SK-N-MC (cell line): ENCODE data around the gene CTSA.

ENCODE experiments used
- EZH2 ChIP-seq: fragments of 200-600 bp; sonication (generic); IDR thresholded peaks from one replicate; pipeline ENCODE4 v1.6.1; 2017; ENCODE audit warnings: antibody characterized with exemption
- POLR2AphosphoS5 ChIP-seq: IDR thresholded peaks from 2 replicates; pipeline ENCODE4 v1.6.1; 2012; ENCODE audit warnings: mild to moderate bottlenecking, low read depth, low read length, borderline replicate concordance

DNA sequence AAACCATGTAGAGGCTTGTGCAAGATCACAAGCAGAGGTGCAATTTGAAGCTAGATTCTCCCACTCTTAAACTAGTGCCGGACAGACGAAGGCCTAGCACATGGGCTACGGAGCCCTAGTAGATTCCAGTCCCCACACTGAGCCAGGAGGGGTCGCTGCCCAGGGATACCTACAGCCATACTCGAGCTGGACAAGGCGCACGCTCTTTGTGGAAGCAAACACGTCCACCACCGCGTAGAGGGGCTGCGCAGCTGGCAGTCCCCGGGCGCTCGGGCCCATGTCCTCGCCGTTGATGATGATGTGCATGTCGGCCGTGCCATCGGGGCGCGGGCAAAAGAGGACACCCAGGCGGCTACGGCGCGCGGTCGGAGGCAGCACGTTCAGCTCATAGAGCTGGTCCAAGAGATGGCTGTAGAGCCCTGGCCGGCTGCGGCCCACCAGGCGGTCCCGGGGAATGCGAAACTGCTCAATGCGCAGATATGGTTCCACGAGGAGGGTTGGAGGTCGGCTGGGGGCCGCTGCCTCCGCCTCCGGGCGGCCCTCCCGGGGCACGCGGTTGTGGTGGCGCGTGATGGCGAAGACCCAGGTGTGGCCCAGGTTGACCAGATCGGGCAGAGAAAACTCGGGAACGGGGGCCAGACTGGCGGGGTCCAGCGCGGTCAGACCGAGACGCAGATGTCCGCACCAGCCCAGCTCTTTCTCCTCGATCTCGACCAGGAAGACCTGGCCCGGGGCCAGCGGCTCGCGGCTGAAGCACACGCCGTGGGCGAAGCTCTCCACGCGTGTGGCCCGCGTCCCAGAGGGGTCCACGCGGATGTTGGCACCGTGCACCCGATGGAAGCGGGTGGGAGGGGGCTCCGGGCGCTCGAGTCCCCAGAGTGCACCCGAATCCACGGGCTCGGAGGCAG lies 804 bp upstream of the CTSA start:
- TF ChIP-seq EZH2 (no peak), POLR2AphosphoS5 (no peak)
